Activated T-cell treated with anti-CD3 and anti-CD28 coated beads, Interleukin-2, amount 50 U/mL, for 4 hours (primary cell): Measurements from ENCODE around the gene ZBTB49. TPM values are rescaled to one million over a fixed set of nuclear protein-coding genes. Genes with fewer than 3 reads are reported as not detected.

Experiments used
- ATAC-seq, 2 donors: fragments of 200-7000 bp; cut with Tn5 transposase; one replicate each; pipeline ENCODE4 v1.10.0; 2021
- DNase-seq: peaks from one replicate; pipeline ENCODE4 v3.0.0-alpha.2; 2020
- H3K27me3 Mint-ChIP-seq: one replicate; pipeline ENCODE4 v1.8.0; 2021; ENCODE audit warnings: low read depth, mixed read lengths
- H3K36me3 Mint-ChIP-seq: one replicate; pipeline ENCODE4 v1.8.0; 2022; ENCODE audit warnings: mixed read lengths; ENCODE audit not compliant: insufficient read depth
- H3K4me1 Mint-ChIP-seq: one replicate; pipeline ENCODE4 v1.8.0; 2021; ENCODE audit warnings: low read depth, mixed read lengths
- H3K4me3 Mint-ChIP-seq: one replicate; pipeline ENCODE4 v1.8.0; 2021; ENCODE audit warnings: mild to moderate bottlenecking, moderate library complexity, mixed read lengths
- H3K9me3 Mint-ChIP-seq: one replicate; pipeline ENCODE4 v1.8.0; 2021; ENCODE audit warnings: mixed read lengths
- total RNA-seq, 3 donors: library from RNA; stranded (reverse); gene quantifications; one replicate each; pipeline ENCODE4 v1.2.1, GENCODE V29; 2021

The ZBTB49 gene
- total RNA-seq, 3 donors from 2014 or later, result 4.5 to 6.9 (median 6.2) TPM

DNA sequence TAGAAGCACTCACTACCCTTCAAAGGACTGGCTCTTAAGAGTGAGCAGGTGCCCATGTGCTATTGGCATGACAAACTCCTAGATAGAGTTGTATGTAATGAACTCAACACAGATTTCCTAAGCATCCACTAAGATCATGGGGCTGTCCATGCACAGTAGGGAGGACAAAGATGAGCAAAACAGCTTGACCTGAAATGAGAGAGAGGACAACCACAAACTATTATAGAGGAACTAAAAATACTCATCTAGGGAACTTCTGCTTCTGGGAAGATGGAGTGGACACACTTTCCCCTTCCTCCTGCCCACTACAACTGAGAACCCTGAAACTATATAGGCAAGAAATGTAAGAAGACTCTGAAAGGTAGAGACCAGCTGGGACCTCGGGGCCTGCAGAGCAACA, 21.3 kb upstream of the ZBTB49 start:
- H3K9me3 Mint-ChIP-seq, result no peaks in the 10 kb centered on the region
- no peaks in the 10 kb centered on the region for H3K27me3 Mint-ChIP-seq
- H3K4me1 Mint-ChIP-seq, result peaks cover 31% of the 10 kb centered on the region
- no peak for DNase-seq
- H3K36me3 Mint-ChIP-seq, result peaks cover 40% of the 10 kb centered on the region
- H3K4me3 Mint-ChIP-seq, result peak overlapping the region; percentile 62
- ATAC-seq, result no peak

DNA sequence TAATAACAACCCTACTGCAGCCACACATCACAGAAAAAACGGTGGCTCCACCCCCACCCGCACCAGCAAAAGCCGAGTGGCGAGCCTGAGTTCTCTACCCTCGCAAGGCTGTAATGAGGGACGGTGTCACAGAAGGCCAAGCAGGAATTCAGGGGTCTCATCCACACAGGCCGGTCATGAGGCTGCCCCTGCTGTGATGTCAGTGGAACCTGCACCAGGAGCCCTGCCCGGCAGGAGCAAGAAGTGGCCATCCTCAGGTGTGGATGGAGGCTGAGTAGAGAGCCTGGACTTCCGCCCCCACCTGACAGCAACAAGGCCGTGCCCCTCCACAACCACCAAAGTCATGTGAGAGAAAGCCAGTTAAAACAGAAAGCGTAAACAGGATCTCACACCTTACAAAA, 20.7 kb upstream of the ZBTB49 start:
- ATAC-seq (peak in 1 of 2 donors; percentile 52), DNase-seq (no peak)
- H3K36me3 Mint-ChIP-seq, result peaks cover 42% of the 10 kb centered on the region
- H3K27me3 Mint-ChIP-seq, result no peaks in the 10 kb centered on the region
- peak overlapping the region; percentile 62 for H3K4me3 Mint-ChIP-seq
- peaks cover 33% of the 10 kb centered on the region for H3K4me1 Mint-ChIP-seq
- H3K9me3 Mint-ChIP-seq, result no peaks in the 10 kb centered on the region

DNA sequence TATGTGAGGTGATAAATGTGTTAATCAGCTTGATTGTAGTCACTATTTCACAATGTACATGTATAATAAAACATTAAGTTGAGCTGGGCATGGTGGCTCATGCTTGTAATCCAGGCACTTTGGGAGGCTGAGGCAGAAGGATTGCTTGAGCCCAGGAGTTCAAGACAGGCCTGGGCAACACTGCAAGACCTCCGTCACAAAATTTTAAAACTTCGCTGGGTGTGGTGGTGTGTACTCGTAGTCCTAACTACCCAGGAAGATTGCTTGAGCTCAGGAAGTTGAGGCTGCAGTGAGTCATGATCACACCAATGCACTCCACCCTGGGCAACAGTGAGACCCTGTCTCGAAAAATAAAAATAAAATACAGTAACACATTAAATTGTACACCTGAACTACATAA, 20.2 kb upstream of the ZBTB49 start:
- H3K9me3 Mint-ChIP-seq, result no peaks in the 10 kb centered on the region
- peak overlapping the region; percentile 62 for H3K4me3 Mint-ChIP-seq
- ATAC-seq (peak in 1 of 2 donors; percentile 53), DNase-seq (no peak)
- peaks cover 33% of the 10 kb centered on the region for H3K4me1 Mint-ChIP-seq
- H3K36me3 Mint-ChIP-seq, result peaks cover 48% of the 10 kb centered on the region
- H3K27me3 Mint-ChIP-seq, result no peaks in the 10 kb centered on the region

DNA sequence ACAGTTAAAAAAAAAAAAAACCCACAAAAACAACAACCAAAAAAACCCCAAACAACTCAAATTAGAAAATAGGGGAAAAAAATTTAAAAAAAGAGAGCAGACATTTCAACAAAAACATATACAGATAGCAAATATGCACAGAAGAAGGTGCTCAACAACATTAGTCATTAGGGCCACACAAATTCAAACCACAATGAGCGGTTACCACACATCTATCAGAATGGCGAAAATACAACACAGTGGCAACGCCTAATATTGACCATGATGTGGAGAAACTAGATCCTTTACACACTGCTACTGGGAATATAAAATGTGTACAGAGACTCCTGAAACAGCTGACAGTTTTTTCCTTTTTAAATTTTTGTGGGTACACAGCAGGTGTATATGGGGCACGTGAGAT, 19.5 kb upstream of the ZBTB49 start:
- DNase-seq, result no peak
- ATAC-seq, result no peak
- Mint-ChIP-seq H3K4me1 (peaks cover 33% of the 10 kb centered on the region), H3K4me3 (no peak overlapping the region), H3K27me3 (no peaks in the 10 kb centered on the region), H3K36me3 (peaks cover 52% of the 10 kb centered on the region), H3K9me3 (no peaks in the 10 kb centered on the region)

DNA sequence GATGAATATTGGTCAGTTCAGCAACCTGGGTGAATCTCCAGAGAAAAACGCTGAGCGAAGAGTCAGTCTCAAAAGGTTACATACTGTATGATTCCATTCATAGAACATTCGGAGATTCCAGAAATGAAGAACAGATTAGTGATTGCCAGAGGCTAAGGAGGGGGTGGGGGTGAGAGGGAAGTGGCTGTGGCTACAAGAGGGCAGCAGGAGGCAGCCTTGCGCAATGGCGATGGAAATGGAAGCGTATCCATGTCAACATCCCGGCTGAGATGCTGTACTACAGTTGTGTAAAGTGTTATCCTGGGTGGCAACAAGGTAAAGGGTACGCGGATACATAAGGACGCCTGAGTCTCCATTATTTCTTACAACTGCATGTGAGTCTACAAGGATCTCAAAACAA, 18.1 kb upstream of the ZBTB49 start:
- H3K9me3 Mint-ChIP-seq, result no peaks in the 10 kb centered on the region
- ATAC-seq (no peak), DNase-seq (no peak)
- no peak overlapping the region for H3K4me3 Mint-ChIP-seq
- H3K27me3 Mint-ChIP-seq, result no peaks in the 10 kb centered on the region
- H3K4me1 Mint-ChIP-seq, result peaks cover 30% of the 10 kb centered on the region
- H3K36me3 Mint-ChIP-seq, result peaks cover 56% of the 10 kb centered on the region

DNA sequence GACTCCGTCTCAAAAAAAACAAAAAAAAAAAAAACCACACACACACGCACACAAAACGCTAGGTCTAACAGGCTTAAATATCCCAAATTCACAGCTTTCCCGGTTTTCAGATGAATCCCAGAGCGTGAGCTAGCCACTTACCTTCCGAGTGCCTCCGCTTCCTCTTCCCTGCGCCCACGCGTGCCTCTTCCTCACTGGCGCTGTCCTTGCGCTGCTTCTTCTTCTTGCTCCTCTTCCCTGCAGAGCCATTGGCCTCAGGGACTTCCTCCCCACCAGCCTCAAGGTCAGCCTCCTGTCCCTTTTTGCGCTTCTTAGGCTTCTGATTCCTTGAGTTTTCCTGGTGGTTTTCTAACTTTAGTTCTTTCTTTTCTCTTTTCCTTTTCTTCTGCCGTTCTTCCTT, 15.8 kb upstream of the ZBTB49 start:
- DNase-seq, result no peak
- Mint-ChIP-seq H3K4me3 (no peak overlapping the region), H3K27me3 (no peaks in the 10 kb centered on the region), H3K4me1 (peaks cover 19% of the 10 kb centered on the region), H3K36me3 (peaks cover 55% of the 10 kb centered on the region), H3K9me3 (no peaks in the 10 kb centered on the region)
- ATAC-seq, result no peak

DNA sequence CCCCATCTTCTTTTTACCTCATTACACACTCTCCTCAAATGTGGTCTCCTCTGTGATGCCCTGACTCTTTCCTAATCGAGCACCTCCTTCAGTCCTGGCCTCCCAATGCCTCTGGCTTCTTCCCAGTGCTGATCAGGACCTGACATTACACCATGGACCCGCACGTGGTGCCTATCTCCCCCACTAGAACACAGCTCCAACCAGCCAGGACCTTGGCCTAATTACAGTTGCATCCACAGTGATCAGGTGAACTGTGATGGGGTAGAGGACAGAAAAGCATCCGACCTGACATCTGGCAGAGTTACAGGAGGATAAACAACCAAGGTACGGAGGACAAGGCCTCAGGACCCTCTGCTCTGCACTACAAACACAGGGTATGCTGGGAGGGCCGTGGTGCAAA, 12.5 kb upstream of the ZBTB49 start:
- Mint-ChIP-seq H3K4me1 (peaks cover 1% of the 10 kb centered on the region), H3K36me3 (peaks cover 59% of the 10 kb centered on the region), H3K4me3 (no peak overlapping the region), H3K9me3 (no peaks in the 10 kb centered on the region), H3K27me3 (no peaks in the 10 kb centered on the region)
- no peak for ATAC-seq
- DNase-seq, result no peak

DNA sequence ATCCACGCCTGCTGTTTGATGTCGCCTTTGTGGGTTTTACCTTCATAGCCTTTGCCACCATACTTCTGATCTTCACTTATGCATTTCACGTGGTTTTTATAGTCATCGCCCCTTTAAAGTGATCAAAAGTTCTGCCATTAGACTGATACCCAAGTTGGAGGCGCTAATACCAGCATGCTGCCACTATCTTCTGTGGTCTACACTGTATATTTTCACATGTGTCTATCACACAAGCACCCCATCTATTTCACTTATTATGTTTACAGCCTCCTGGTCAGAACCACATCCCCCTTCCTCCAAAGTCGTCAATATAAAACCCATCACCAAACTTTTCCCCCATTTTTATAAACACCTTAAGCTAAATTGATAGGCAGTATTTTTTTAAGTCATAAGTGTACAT, 8.3 kb upstream of the ZBTB49 start:
- no peaks in the 10 kb centered on the region for H3K27me3 Mint-ChIP-seq
- ATAC-seq (no peak), DNase-seq (no peak)
- H3K36me3 Mint-ChIP-seq, result peaks cover 53% of the 10 kb centered on the region
- no peaks in the 10 kb centered on the region for H3K9me3 Mint-ChIP-seq
- H3K4me3 Mint-ChIP-seq, result no peak overlapping the region
- H3K4me1 Mint-ChIP-seq, result peaks cover 12% of the 10 kb centered on the region

DNA sequence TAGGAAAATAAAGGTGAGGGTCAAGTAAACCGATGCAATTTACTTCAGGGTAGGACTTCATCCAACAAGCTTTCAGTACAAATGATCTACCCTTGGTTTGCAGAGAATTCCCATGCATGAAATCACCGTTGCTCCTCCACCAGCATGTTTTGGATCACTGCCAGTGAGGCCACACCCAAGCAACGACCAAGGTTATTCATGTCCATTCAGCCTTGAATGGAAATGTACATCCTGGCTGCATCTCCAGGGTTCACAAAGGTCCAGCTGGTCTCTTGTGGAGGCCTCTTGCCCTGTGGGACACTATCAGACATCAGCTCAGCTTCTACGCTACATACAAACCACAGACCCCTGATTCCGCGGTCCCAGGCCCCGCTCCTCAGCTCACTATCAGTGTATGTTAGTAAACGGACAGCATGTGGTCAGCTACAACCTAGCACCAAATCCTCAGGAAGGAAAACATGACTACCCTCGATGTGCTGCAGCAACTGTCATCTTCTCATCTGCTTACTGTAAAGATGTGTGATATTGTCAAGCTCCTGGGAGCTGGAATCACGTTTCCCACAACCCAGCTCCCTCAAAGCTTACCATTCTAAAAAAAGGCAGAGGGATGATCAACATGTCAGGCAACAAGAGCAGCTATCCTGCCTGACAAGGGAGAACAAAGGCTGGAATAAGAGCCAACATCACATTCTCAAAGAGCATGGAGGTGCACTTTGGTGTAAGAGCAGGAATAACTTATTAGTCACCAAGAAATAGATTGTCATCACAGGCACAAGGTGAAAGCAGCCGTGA, 5.0 kb upstream of the ZBTB49 start:
- H3K27me3 Mint-ChIP-seq, result no peaks in the 10 kb centered on the region
- H3K4me3 Mint-ChIP-seq, result no peak overlapping the region
- no peak for DNase-seq
- H3K36me3 Mint-ChIP-seq, result peaks cover 42% of the 10 kb centered on the region
- H3K9me3 Mint-ChIP-seq, result no peaks in the 10 kb centered on the region
- ATAC-seq, result no peak
- peaks cover 33% of the 10 kb centered on the region for H3K4me1 Mint-ChIP-seq

DNA sequence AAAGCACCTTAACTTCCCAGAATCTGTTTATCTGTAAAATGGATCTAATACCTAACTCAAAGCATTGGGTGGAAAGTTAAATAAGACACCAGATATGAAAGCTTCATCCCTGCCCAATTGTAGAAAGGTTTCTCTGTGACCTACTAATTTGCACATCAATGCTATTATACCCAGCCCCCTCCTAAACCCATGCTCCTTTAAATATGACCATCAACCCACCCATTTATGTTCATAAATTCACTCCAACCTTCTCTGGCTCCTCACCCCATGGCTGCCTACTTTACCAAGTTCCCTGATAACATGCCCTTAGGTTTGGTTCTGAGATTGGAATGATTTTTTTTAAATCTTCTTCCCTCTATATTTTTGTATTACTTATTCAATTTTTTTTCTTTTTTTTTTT, 2.0 kb upstream of the ZBTB49 start:
- no peak for DNase-seq
- H3K27me3 Mint-ChIP-seq, result no peaks in the 10 kb centered on the region
- H3K4me1 Mint-ChIP-seq, result peaks cover 53% of the 10 kb centered on the region
- H3K36me3 Mint-ChIP-seq, result peaks cover 28% of the 10 kb centered on the region
- no peaks in the 10 kb centered on the region for H3K9me3 Mint-ChIP-seq
- peak overlapping the region; percentile 42 for H3K4me3 Mint-ChIP-seq
- ATAC-seq, result no peak

DNA sequence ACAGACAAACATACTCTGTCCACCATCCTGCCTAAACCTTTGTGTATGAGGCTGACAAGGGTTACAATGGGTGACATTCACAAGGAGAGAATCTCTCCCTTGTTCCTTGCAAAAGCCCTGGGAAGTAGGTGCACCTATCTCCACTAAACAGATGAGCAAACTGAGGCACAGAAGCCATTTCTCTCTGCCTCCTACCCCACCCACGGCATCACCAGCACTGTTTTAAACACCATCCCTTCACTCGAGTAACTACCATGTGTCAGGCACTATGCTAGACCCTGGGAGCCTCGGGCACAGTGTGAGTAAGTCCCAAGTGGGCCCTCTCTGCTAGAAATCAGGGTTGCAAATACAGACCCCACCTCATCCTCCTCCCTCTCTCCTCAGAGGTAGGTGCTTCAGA, 996 bp upstream of the ZBTB49 start:
- Mint-ChIP-seq H3K4me3 (peak overlapping the region; percentile 98), H3K4me1 (peaks cover 53% of the 10 kb centered on the region), H3K9me3 (no peaks in the 10 kb centered on the region), H3K27me3 (no peaks in the 10 kb centered on the region), H3K36me3 (peaks cover 25% of the 10 kb centered on the region)
- DNase-seq, result no peak
- ATAC-seq, result no peak

DNA sequence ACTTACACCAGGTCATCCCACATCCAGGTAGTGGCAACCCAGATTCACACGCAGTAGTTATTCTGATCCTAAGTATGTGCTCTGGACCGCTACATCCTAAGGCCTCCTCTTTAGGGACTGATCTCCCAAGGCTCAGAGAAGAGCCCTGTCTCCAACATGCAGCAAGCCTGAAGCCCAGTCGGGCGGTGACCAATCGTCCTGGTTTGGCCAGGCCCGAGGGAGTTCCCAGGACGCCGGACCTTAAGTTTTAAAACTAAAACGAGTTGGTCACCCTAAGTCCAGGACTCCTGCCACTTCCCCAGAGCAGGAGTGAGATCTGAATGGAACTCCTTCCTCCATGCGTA, 482 bp upstream of the ZBTB49 start:
- H3K4me1 Mint-ChIP-seq, result peaks cover 52% of the 10 kb centered on the region
- no peaks in the 10 kb centered on the region for H3K27me3 Mint-ChIP-seq
- no peak for DNase-seq
- no peaks in the 10 kb centered on the region for H3K9me3 Mint-ChIP-seq
- ATAC-seq, result peak; percentile 11 to 19
- H3K36me3 Mint-ChIP-seq, result peaks cover 24% of the 10 kb centered on the region
- H3K4me3 Mint-ChIP-seq, result peak overlapping the region; percentile 98

DNA sequence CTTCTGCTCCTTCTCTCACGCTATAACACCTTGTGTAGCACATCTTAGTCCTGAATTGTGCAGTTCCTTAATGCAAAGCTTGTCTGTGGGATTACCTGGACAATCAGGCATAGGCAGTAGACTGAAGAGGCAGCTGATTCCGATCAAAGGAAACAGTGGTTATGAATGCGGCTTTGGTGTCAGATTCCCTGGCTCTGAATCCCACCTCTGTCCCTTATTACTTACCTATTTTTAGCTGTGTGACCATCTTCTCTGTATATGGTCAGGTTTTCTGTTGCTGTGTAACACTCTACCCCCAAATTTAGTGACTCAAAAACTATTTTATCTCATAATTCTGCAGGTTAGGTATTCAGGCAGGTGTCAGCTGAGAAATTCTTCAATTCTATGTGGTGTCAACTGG, 3.2 kb downstream of the ZBTB49 start:
- Mint-ChIP-seq H3K4me1 (peaks cover 41% of the 10 kb centered on the region), H3K9me3 (no peaks in the 10 kb centered on the region), H3K4me3 (no peak overlapping the region), H3K27me3 (no peaks in the 10 kb centered on the region), H3K36me3 (peaks cover 21% of the 10 kb centered on the region)
- ATAC-seq, result no peak
- no peak for DNase-seq

DNA sequence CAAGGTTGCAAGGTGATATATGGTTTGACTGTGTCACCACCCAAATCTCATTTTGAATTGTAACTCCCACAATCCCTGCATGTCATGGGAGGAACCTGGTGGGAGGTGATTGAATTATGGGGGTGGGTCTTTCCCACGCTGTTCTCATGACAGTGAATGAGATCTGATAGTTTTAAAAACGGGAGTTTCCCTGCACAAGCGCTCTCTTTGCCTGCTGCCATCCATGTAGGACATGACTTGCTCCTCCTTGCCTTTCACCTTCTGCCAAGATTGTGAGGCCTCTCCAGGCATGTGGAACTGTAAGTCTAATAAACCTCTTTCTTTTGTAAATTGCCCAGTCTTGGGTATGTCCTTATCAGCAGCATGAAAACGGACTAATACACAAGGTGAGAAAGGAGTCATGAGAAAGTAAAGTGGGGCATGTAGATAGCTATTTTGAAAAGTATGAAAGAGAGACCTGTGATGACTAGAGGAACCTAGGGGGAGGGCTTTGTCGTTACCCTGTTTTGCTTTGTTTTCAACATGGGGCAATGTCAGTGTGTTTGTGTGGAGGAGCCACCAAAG, 6.3 kb downstream of the ZBTB49 start:
- H3K4me3 Mint-ChIP-seq, result no peak overlapping the region
- no peaks in the 10 kb centered on the region for H3K9me3 Mint-ChIP-seq
- no peak for ATAC-seq
- H3K4me1 Mint-ChIP-seq, result peaks cover 32% of the 10 kb centered on the region
- DNase-seq, result no peak
- H3K27me3 Mint-ChIP-seq, result no peaks in the 10 kb centered on the region
- peaks cover 27% of the 10 kb centered on the region for H3K36me3 Mint-ChIP-seq

DNA sequence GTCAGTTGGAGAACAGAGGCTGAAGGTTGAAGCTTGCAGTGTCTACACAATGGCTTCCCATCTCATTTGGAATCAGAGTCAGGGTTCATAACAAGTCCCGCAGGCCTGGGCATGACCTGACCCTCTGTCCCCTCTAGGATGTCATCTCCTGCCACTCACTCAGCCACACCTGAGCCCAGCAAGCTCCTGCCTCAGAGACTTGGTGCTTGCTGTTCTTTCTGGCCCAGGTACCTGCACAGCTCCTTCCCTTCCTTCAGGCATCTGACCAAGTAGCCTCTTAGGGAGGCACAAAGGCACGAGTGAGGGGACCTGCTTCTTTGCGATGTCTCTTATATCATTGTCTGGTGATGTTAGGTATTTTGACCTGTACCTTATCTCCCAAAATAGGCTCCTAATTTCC, 9.0 kb downstream of the ZBTB49 start:
- DNase-seq (no peak), ATAC-seq (no peak)
- peaks cover 33% of the 10 kb centered on the region for H3K36me3 Mint-ChIP-seq
- H3K4me1 Mint-ChIP-seq, result peaks cover 21% of the 10 kb centered on the region
- no peaks in the 10 kb centered on the region for H3K27me3 Mint-ChIP-seq
- H3K4me3 Mint-ChIP-seq, result no peak overlapping the region
- H3K9me3 Mint-ChIP-seq, result no peaks in the 10 kb centered on the region
